Activated naive CD8-positive, alpha-beta T cell treated with anti-CD3 and anti-CD28 coated beads, Interleukin-2, amount 10 ng/mL, durations not matched to agents 7 days and 5 days (primary cell): ENCODE data around the gene RBPMS2. TPM values are rescaled to one million over a fixed set of nuclear protein-coding genes. Genes with fewer than 3 reads are reported as not detected.

Experiments used
- ATAC-seq: fragments of 150-1000 bp; cut with Tn5 transposase; one replicate; pipeline ENCODE4 v1.10.0; 2021; ENCODE audit warnings: low read depth, moderate library complexity
- POLR2A ChIA-PET: fragments of 350-600 bp; sonication (Branson Sonifier 250); formaldehyde crosslinking; loops from one replicate; lab custom pipeline; 2021; ENCODE audit warnings: antibody characterized with exemption; lab: Charles Lee
- DNase-seq: peaks from one replicate; pipeline ENCODE4 v3.0.0; 2021
- H3K27ac Mint-ChIP-seq: one replicate; pipeline ENCODE4 v1.8.0; 2022; ENCODE audit warnings: mild to moderate bottlenecking, mixed read lengths
- H3K27me3 Mint-ChIP-seq: one replicate; pipeline ENCODE4 v1.8.0; 2022; ENCODE audit warnings: mild to moderate bottlenecking, moderate library complexity, mixed read lengths
- H3K36me3 Mint-ChIP-seq: one replicate; pipeline ENCODE4 v1.8.0; 2021; ENCODE audit warnings: mild to moderate bottlenecking, mixed read lengths
- H3K4me1 Mint-ChIP-seq: one replicate; pipeline ENCODE4 v1.8.0; 2021; ENCODE audit warnings: mixed read lengths
- H3K4me3 Mint-ChIP-seq: one replicate; pipeline ENCODE4 v1.8.0; 2022; ENCODE audit warnings: mild to moderate bottlenecking, moderate library complexity, mixed read lengths
- H3K9me3 Mint-ChIP-seq: one replicate; pipeline ENCODE4 v1.8.0; 2021; ENCODE audit warnings: mixed read lengths
- total RNA-seq, 2 experiments: library from RNA; stranded (reverse); gene quantifications; one replicate each; pipeline ENCODE4 v1.2.3, GENCODE V29; 2021

Gene RBPMS2
- total RNA-seq, 2 experiments from 2014 or later, result not detected

DNA sequence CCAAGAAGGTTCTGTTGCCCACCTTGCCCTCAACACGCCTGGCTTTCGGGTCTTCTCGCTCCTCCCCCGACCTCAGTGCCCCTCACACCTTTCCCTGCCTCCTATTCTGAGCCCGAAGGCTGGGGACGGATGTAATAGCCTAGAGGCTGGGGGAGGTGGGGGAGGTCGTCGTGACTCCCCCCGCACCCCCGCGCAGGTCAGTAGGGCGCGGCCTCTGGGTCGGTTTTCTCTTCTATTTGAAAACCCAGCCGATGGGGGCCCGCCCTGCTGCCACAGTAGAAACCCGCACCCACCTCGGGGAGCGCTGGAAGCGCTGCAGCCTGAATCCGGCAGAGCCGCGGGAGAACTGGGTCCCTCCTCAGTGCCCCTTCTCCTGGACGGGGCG is 1.0 kb upstream of the RBPMS2 start:
- ATAC-seq, result no peak
- DNase-seq, result no peak
- no peaks in the 10 kb centered on the region for H3K36me3 Mint-ChIP-seq
- H3K4me1 Mint-ChIP-seq, result no peaks in the 10 kb centered on the region
- no peak overlapping the region for H3K27ac Mint-ChIP-seq
- H3K27me3 Mint-ChIP-seq, result peaks cover 70% of the 10 kb centered on the region
- no peak overlapping the region for H3K4me3 Mint-ChIP-seq
- no peaks in the 10 kb centered on the region for H3K9me3 Mint-ChIP-seq
- POLR2A ChIA-PET, result interaction anchor here (0.5 kb wide), 1 partner anchor 510 kb away, joined by 3 read pairs; the partner anchor contains the start of gene PARP16

DNA sequence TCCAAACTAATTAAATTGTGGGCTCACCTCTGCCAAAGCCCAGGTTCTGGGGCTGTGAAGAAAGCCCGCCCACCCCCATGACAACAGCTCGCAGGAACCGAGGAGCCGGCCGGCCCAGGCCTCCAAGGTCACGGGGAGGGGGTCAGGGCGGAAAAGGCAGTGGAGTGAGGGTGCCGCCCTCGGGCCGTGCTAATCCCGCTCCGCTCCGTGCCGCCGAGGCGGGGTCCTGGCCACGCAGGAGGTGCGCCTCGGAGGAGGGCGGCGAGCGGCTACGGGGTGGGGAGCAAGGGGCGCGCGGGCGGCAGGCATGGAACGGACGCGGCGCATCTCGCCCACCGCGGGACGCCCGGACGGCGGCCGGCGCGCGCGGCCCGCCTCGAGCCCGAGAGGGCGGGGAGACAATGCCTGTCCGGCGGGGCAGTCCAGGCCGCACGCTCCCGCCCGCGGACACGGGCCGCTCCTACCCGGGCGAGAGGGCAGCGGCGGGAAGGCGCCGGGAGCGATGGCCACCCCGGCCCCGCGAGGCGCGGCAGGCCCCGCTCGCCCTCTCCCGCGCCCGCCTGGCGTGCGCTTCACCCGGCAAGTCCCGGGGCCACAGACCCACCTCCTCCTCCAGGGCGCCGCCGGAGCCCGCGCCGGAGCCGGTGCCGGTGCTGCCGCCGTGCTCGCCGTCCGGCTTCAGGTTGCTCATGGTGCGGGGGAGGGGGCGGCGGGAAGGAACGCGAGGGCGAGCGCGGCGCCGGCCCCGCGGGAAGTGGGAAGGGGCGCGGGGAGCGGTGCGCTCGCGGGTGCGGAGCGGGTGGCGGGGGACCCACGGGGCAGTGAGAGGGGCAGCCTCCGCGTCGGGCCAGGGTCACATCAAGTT is 528 bp downstream of the RBPMS2 start:
- DNase-seq, result peak; percentile 47
- Mint-ChIP-seq H3K36me3 (no peaks in the 10 kb centered on the region), H3K27me3 (peaks cover 74% of the 10 kb centered on the region), H3K4me3 (peak overlapping the region; percentile 18), H3K4me1 (no peaks in the 10 kb centered on the region), H3K9me3 (no peaks in the 10 kb centered on the region), H3K27ac (no peak overlapping the region)
- POLR2A ChIA-PET, result no interaction called here
- ATAC-seq, result peak; percentile 27

DNA sequence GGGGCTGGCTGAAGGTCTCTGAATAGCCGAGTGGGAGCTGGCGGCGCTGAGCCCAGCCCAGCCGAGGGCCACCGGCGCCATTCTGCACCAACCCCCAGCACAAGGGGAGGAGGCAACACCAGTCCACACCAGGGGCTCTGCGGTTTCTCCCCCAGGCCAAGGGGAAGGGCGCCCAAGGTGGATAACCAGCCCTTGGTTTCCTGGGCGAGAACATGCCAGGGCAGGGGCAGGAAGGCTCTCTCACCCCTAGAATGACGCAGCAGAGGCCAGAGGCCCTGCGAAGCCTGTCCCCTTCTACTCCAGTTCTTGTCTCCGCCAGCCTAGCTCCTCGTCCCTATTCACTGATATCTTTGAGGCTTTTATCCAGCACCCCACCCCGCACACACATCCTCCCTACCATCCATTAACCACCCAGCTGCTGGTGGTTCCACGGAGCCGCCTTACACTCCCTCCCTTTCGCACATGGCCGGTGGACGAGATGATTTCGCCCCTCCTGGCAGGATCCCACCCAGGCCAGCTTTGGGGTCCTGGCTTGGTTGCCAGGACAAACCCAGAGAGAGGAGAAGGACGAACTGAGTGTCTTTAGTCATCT is 1.3 kb downstream of the RBPMS2 start:
- Mint-ChIP-seq H3K27me3 (peaks cover 68% of the 10 kb centered on the region), H3K4me1 (no peaks in the 10 kb centered on the region), H3K27ac (no peak overlapping the region), H3K4me3 (peak overlapping the region; percentile 18), H3K36me3 (no peaks in the 10 kb centered on the region), H3K9me3 (no peaks in the 10 kb centered on the region)
- ATAC-seq (no peak), DNase-seq (no peak)
- POLR2A ChIA-PET, result no interaction called here

DNA sequence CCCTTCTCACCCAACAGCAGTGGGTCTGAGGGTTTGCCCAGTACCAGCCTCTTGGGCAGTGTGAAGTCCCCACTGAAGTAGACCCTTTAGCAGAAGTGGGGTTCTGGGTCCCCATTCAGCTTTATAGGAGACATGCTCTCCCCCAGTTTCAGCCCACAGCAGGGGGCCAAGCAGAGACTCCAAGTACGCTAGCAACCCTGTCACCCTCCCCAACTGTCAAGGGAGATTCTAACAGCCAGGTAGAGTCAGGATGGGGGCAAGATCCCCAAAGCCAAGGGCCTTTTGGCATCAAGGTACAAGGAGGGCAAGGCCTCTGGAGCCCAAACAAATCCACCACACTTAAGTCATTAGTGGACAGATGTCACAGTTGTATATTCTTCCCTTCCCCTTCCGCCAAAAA is 1.8 kb downstream of the RBPMS2 start:
- H3K27me3 Mint-ChIP-seq, result peaks cover 64% of the 10 kb centered on the region
- H3K4me1 Mint-ChIP-seq, result no peaks in the 10 kb centered on the region
- DNase-seq (no peak), ATAC-seq (no peak)
- H3K9me3 Mint-ChIP-seq, result no peaks in the 10 kb centered on the region
- no peaks in the 10 kb centered on the region for H3K36me3 Mint-ChIP-seq
- H3K4me3 Mint-ChIP-seq, result peak overlapping the region; percentile 10
- H3K27ac Mint-ChIP-seq, result no peak overlapping the region
- POLR2A ChIA-PET, result no interaction called here

DNA sequence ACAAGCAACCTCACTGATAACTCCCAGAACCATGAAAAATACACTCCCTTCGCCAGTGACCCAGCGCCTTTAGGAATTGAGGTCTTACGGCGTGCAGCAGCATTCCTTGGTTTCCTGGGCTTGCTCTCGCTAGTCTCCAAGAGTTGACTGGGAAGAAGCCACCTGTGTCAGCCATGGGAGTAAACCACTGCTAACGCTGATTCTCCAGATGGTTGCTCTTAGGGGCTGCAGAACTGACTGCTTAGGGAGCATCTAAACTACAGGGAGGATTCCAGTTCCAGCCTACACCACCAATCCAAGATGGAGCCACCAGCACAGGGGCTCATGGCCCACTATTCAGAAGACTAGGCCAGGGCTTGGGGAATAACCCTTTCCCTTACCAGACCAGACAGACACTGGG is 2.4 kb downstream of the RBPMS2 start:
- Mint-ChIP-seq H3K9me3 (no peaks in the 10 kb centered on the region), H3K27ac (no peak overlapping the region), H3K4me1 (peaks cover under 1% of the 10 kb centered on the region), H3K27me3 (peaks cover 58% of the 10 kb centered on the region), H3K4me3 (no peak overlapping the region), H3K36me3 (no peaks in the 10 kb centered on the region)
- DNase-seq (no peak), ATAC-seq (no peak)
- POLR2A ChIA-PET, result no interaction called here

DNA sequence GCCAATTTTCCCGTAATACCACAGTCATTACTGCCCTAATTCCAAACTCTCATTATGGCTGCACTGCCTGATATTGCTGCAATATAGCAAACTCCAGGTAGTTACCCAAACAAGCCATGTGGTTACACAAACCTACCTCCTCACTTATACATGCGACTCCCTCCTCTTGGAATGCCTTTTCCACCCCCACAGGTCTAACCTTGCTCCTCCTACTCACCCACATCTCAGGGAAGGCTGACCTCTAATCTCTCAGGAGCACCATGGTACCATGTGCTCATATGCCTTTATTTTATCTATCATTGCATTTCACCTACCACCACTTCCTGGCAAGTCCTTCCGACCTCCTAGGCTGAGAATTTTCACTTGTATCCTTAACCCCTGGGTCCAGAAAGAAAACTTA is 2.9 kb downstream of the RBPMS2 start:
- POLR2A ChIA-PET, result no interaction called here
- Mint-ChIP-seq H3K27ac (no peak overlapping the region), H3K4me1 (peaks cover 4% of the 10 kb centered on the region), H3K36me3 (no peaks in the 10 kb centered on the region), H3K4me3 (no peak overlapping the region), H3K27me3 (peaks cover 53% of the 10 kb centered on the region), H3K9me3 (no peaks in the 10 kb centered on the region)
- ATAC-seq, result no peak
- DNase-seq, result no peak

DNA sequence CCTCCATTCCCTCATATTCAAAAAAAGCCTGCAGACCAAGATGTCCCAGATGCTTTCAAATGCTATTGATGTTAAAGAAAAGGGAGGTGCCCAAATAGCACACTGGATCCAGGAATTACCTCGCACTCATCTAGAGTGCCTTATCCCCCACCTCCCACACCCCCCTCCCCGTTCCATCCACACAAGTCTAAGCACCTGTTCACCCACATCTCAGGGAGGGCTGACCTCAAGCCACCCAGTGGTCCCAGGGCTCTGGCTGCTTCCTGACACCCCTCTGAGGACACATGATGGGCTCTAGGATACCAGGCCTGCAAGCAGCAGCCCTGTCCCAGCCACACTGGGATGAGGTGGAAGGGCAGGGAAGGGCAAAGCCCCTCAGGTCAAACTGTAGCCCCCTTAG is 4.8 kb downstream of the RBPMS2 start:
- Mint-ChIP-seq H3K9me3 (no peaks in the 10 kb centered on the region), H3K36me3 (no peaks in the 10 kb centered on the region), H3K27me3 (peaks cover 34% of the 10 kb centered on the region), H3K27ac (no peak overlapping the region), H3K4me3 (no peak overlapping the region), H3K4me1 (peaks cover 4% of the 10 kb centered on the region)
- DNase-seq, result no peak
- ATAC-seq, result no peak
- POLR2A ChIA-PET, result no interaction called here

DNA sequence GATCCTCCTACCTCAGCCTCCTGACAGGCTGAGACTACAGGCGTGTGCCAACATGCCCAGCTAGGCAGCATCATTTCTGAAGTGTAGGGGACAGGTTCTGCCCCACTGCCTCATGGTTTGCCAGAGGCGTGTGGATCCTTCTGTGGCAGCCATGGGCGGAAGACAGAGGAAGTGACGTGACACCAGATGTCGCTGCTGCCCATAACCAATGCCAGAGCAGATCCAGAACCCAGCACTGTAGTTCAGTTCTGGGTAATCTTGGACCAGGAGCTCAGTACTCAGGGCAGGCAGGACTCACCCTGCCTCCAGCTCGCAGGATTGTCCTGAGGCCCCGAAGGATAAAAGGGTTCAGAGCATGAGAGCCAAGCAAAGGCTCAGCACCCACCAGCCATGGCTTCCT is 8.2 kb downstream of the RBPMS2 start:
- no peaks in the 10 kb centered on the region for H3K9me3 Mint-ChIP-seq
- no peak overlapping the region for H3K4me3 Mint-ChIP-seq
- peaks cover 10% of the 10 kb centered on the region for H3K27me3 Mint-ChIP-seq
- DNase-seq, result no peak
- H3K27ac Mint-ChIP-seq, result no peak overlapping the region
- no peak for ATAC-seq
- H3K36me3 Mint-ChIP-seq, result no peaks in the 10 kb centered on the region
- POLR2A ChIA-PET, result no interaction called here
- peaks cover 4% of the 10 kb centered on the region for H3K4me1 Mint-ChIP-seq

DNA sequence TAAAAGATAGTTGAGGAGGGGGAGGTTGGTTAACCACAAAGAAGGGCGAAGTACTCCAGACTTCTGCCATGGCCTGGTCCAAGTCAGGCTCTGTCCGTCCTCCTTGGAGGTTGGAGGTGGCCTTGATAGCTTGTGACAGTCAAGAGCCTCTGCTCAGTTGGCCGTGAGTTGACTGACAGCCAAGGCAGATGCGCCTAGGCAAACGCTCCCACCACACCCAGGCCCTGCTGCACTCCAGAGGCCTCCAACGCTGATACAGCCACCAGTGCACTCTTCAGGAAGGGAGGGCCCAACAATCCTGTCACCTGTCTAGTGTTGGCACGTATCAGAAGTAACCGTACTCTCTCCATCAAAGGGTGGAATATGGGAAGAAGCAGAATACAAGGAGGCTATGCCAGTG is 9.3 kb downstream of the RBPMS2 start:
- Mint-ChIP-seq H3K27me3 (peaks cover 5% of the 10 kb centered on the region), H3K4me3 (no peak overlapping the region), H3K9me3 (no peaks in the 10 kb centered on the region), H3K36me3 (no peaks in the 10 kb centered on the region), H3K27ac (no peak overlapping the region), H3K4me1 (peaks cover 4% of the 10 kb centered on the region)
- DNase-seq (no peak), ATAC-seq (no peak)
- POLR2A ChIA-PET, result no interaction called here

DNA sequence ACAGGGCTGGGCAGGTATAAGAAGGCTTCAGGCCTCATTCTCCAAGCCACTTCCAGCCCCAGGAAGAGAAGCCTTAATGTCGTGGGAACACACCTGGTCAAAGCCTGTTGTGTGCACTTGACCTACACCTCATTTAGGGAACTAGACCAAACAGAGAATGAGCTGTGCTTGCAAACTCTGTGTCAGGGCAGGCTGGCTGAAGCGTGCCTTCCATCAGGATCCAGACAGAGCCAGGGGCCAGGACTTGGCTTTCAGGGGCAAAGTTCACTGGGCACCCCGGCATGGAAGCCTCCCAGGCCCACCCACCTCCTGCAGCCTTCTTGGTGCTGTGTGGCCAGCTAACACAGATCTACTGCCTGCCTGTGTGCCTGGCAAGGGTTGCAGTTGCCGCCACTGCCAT is 11.5 kb downstream of the RBPMS2 start:
- Mint-ChIP-seq H3K4me3 (no peak overlapping the region), H3K4me1 (peaks cover 4% of the 10 kb centered on the region), H3K27me3 (no peaks in the 10 kb centered on the region), H3K36me3 (no peaks in the 10 kb centered on the region), H3K27ac (no peak overlapping the region), H3K9me3 (no peaks in the 10 kb centered on the region)
- POLR2A ChIA-PET, result no interaction called here
- ATAC-seq, result no peak
- DNase-seq, result no peak

DNA sequence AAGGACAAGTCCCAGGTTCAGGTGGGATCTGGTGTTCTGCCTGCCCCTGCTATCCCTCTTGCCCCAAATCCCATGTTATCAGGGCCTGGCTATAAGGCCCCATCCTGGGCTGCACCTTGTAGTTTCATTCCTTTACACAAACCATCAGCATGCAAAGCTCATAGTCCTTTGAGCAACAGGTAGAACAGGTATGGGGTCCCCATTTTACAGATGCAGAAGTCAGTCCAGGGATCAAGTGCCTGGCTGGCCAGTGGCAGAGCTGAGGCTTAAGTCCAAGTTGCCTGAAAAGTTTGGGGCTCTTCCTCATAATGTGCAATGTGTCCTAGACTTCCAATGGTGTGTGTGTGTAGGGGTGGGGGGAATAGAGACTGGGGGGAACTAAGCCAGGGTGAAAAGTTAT is 11.9 kb downstream of the RBPMS2 start:
- ATAC-seq, result no peak
- no peak overlapping the region for H3K4me3 Mint-ChIP-seq
- H3K4me1 Mint-ChIP-seq, result peaks cover 4% of the 10 kb centered on the region
- H3K27ac Mint-ChIP-seq, result no peak overlapping the region
- no peaks in the 10 kb centered on the region for H3K36me3 Mint-ChIP-seq
- no peaks in the 10 kb centered on the region for H3K9me3 Mint-ChIP-seq
- H3K27me3 Mint-ChIP-seq, result no peaks in the 10 kb centered on the region
- DNase-seq, result no peak
- POLR2A ChIA-PET, result no interaction called here

DNA sequence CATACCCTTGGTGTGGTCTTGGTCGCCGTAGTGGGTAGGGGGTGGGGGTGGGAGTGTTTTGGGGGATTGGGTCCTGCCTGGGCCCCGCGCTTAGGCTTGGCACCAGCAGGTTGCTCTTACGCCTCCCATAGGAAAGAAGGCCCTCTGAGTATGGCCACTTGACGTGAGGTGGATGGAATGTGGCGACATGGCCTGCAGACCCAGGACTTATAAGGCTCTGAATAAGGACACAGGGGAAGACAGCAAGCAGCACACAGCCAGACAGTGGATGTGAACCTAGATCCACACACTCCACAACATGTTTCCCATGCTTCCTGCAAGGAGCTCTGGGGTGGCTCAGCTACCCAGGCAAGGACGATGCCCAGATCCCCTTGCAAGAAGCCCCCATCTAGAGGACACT is 12.4 kb downstream of the RBPMS2 start:
- POLR2A ChIA-PET, result no interaction called here
- ATAC-seq (no peak), DNase-seq (no peak)
- no peaks in the 10 kb centered on the region for H3K9me3 Mint-ChIP-seq
- H3K27me3 Mint-ChIP-seq, result no peaks in the 10 kb centered on the region
- peaks cover 4% of the 10 kb centered on the region for H3K4me1 Mint-ChIP-seq
- H3K36me3 Mint-ChIP-seq, result no peaks in the 10 kb centered on the region
- no peak overlapping the region for H3K27ac Mint-ChIP-seq
- H3K4me3 Mint-ChIP-seq, result no peak overlapping the region

DNA sequence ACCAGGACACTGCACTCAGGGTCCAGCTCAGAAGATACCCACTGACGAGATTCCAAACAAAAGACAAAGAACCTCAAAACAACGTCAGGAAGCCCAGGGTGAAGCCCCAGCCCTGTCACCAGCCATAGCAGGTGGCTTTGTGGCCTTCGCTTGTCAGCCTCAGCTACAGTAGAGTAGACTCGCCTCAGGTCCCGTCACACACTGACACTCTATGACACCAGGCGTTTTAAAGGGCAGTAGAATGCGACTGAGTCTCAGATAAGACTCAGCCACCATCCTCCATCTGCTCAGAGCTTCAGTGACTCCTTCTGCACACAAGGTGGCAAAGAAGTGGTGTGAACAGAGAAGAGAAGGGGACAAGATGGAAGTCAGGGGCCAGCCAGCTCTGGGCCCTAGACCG is 12.8 kb downstream of the RBPMS2 start:
- H3K36me3 Mint-ChIP-seq, result no peaks in the 10 kb centered on the region
- DNase-seq (no peak), ATAC-seq (no peak)
- H3K27ac Mint-ChIP-seq, result no peak overlapping the region
- H3K4me1 Mint-ChIP-seq, result no peaks in the 10 kb centered on the region
- H3K27me3 Mint-ChIP-seq, result no peaks in the 10 kb centered on the region
- POLR2A ChIA-PET, result no interaction called here
- H3K4me3 Mint-ChIP-seq, result no peak overlapping the region
- no peaks in the 10 kb centered on the region for H3K9me3 Mint-ChIP-seq

DNA sequence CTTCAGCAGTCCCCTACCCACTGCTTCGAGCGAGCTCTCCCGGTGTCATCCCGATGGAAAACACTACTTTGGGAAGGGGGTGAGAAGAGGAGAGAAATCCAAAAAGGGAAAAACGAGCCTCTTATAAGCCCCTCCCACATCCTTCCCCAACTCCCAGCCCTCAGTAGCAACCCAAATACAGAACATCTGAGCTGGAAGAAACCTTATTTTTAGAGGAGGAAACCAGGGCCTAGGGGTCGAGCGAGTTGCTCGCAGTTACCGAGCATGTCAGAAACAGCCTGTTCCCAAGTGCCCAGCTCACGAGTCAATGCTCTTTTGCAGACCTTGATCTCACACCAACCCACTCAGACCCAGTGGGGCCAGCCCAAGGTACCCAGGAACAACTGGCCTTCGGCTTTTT is 14.2 kb downstream of the RBPMS2 start:
- H3K4me1 Mint-ChIP-seq, result no peaks in the 10 kb centered on the region
- DNase-seq, result no peak

More for the DNA sequence above, 14.2 kb downstream of the RBPMS2 start:
- POLR2A ChIA-PET, result no interaction called here
- ATAC-seq, result no peak
- Mint-ChIP-seq H3K4me3 (no peak overlapping the region), H3K27ac (no peak overlapping the region), H3K9me3 (no peaks in the 10 kb centered on the region), H3K27me3 (no peaks in the 10 kb centered on the region), H3K36me3 (no peaks in the 10 kb centered on the region)
